Measurements from ENCODE around the gene ZNF770. TPM values are rescaled to one million over a fixed set of nuclear protein-coding genes. Genes with fewer than 3 reads are reported as not detected.

The ZNF770 gene
- total and polyA plus RNA-seq, 9 of the 15 experiments (the other 6 are each of a cell fraction or from before 2014, with no cell fraction given): 3.4 to 50.8 (median 40.3) TPM

DNA sequence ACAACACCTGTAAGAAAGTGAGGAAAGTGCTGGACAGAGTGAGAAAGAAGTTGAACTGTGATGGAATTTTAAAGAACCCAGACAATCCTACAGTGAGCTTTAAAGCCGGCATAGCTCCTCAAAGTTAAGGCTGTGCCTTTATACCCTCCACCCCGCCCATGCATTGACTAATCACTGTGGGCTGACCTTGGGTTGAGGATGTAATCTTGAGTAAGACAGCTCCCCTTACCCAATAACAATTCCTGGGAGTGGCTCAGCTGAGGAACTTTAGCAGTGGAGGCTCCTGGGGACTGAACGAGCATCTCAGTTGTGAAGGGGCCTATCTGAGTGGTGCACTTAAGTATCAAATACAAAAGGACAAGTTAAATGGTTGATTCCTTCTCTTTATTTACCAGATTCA lies 35.7 kb upstream of the ZNF770 start:
- in situ Hi-C loops (cut with MboI): no loop called here
- Histone ChIP-seq H3K79me2 (ENCODE audit: control insufficient read depth, insufficient read depth, low read length) (no peaks in the 10 kb centered on the region), H3K27me3 (ENCODE audit: control insufficient read depth in 2 of 2, insufficient read depth in 2 of 2, low read length in 2 of 2) (no peaks in the 10 kb centered on the region), H3K27ac (ENCODE audit: extremely low read depth, low read depth, low read length) (no peak overlapping the region), H3K4me1 (replicated peaks in 1 of 2; ENCODE audit: control insufficient read depth in 2 of 2, insufficient read depth in 2 of 2, low read length in 2 of 2) (peaks cover 0 to 2% of the 10 kb centered on the region in 2 experiments; a peak in 3 of 5 replicates), H3K9me1 (ENCODE audit: control insufficient read depth, insufficient read depth, low read length) (no peaks in the 10 kb centered on the region), H3K9me3 (replicated peaks; ENCODE audit: control insufficient read depth, insufficient read depth, low read depth, low read length) (no peaks in the 10 kb centered on the region), H3K36me3 (ENCODE audit: control insufficient read depth, insufficient read depth, low read length) (no peaks in the 10 kb centered on the region), H3K4me2 (ENCODE audit: insufficient read depth, low read length) (no peak overlapping the region), H3K4me3 (no peak overlapping the region), H3K9ac (ENCODE audit: insufficient read depth in 1 of 2, low read depth in 2 of 2, low read length in 2 of 2) (no peak overlapping the region), H4K20me1 (replicated peaks; ENCODE audit: control insufficient read depth, insufficient read depth, low read length) (no peaks in the 10 kb centered on the region), H2AFZ (ENCODE audit: low read depth, low read length) (0 out of 2 replicates have a peak overlapping the region, but pooled peaks have one; percentile 5)
- 24% methylated on average over 3 of the region's 3 CpGs for WGBS (ENCODE audit: insufficient coverage, low coverage, missing lambda C conversion rate)
- peak; percentile 57 for ATAC-seq
- POLR2A ChIA-PET: interaction anchor here (1.3 to 1.4 kb wide), 2 partner anchors 8 to 10 kb away, joined by 4 to 5 read pairs; no protein-coding TSS in a partner anchor
- FAIRE-seq: no peak
- no TSS peak for BruUV-seq (replicated peaks)
- intact Hi-C loops (cut with micrococcal nuclease): no loop called here
- TF ChIP-seq, protein P1, sequence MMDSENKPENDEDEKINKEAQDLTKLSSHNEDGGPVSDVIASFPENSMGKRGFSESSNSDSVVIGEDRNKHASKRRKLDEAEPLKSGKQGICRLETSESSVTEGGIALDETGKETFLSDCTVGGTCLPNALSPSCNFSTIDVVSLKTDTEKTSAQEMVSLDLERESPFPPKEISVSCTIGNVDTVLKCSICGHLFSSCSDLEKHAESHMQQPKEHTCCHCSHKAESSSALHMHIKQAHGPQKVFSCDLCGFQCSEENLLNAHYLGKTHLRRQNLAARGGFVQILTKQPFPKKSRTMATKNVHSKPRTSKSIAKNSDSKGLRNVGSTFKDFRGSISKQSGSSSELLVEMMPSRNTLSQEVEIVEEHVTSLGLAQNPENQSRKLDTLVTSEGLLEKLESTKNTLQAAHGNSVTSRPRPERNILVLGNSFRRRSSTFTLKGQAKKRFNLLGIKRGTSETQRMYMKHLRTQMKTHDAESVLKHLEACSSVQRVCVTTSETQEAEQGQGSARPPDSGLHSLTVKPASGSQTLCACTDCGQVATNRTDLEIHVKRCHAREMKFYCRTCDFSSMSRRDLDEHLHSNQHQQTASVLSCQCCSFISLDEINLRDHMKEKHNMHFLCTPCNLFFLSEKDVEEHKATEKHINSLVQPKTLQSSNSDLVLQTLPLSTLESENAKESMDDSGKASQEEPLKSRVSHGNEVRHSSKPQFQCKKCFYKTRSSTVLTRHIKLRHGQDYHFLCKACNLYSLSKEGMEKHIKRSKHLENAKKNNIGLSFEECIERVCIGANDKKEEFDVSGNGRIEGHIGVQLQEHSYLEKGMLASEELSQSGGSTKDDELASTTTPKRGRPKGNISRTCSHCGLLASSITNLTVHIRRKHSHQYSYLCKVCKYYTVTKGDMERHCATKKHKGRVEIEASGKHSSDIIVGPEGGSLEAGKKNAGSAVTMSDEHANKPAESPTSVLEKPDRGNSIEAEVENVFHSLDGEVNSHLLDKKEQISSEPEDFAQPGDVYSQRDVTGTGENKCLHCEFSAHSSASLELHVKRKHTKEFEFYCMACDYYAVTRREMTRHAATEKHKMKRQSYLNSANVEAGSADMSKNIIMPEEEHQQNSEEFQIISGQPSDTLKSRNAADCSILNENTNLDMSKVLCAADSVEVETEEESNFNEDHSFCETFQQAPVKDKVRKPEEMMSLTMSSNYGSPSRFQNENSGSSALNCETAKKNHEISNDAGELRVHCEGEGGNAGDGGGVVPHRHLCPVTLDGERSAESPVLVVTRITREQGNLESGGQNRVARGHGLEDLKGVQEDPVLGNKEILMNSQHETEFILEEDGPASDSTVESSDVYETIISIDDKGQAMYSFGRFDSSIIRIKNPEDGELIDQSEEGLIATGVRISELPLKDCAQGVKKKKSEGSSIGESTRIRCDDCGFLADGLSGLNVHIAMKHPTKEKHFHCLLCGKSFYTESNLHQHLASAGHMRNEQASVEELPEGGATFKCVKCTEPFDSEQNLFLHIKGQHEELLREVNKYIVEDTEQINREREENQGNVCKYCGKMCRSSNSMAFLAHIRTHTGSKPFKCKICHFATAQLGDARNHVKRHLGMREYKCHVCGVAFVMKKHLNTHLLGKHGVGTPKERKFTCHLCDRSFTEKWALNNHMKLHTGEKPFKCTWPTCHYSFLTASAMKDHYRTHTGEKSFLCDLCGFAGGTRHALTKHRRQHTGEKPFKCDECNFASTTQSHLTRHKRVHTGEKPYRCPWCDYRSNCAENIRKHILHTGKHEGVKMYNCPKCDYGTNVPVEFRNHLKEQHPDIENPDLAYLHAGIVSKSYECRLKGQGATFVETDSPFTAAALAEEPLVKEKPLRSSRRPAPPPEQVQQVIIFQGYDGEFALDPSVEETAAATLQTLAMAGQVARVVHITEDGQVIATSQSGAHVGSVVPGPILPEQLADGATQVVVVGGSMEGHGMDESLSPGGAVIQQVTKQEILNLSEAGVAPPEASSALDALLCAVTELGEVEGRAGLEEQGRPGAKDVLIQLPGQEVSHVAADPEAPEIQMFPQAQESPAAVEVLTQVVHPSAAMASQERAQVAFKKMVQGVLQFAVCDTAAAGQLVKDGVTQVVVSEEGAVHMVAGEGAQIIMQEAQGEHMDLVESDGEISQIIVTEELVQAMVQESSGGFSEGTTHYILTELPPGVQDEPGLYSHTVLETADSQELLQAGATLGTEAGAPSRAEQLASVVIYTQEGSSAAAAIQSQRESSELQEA (IDR thresholded peaks at IDR 0.05; ENCODE audit: low read depth): no peak
- TF ChIP-seq DDX20 (tag; IDR thresholded peaks at IDR 0.05; ENCODE audit: low read depth) (no peak), ZNF436 (CRISPR knock-in tag; IDR thresholded peaks at IDR 0.05) (no peak), TAF7 (tag; IDR thresholded peaks at IDR 0.05) (no peak), CEBPB (tag; IDR thresholded peaks at IDR 0.05) (0 out of 2 replicates have a peak, but pooled peaks have one; percentile 11)
- TF ChIP-seq, protein P2, sequence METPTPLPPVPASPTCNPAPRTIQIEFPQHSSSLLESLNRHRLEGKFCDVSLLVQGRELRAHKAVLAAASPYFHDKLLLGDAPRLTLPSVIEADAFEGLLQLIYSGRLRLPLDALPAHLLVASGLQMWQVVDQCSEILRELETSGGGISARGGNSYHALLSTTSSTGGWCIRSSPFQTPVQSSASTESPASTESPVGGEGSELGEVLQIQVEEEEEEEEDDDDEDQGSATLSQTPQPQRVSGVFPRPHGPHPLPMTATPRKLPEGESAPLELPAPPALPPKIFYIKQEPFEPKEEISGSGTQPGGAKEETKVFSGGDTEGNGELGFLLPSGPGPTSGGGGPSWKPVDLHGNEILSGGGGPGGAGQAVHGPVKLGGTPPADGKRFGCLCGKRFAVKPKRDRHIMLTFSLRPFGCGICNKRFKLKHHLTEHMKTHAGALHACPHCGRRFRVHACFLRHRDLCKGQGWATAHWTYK (CRISPR knock-in tag; IDR thresholded peaks at IDR 0.05): no peak
- DNase-seq (ENCODE audit: extremely low read depth in 1 of 4, low spot score in 3 of 4): peak in 1 of 4 experiments; percentile 11
- CTCF ChIA-PET (ENCODE audit: low intra/inter-chr PET ratio): no interaction called here

Measured in K562 (cell line).